CD4-positive, alpha-beta T cell treated with Interleukin-15 for 4 hours (primary cell): ENCODE measurements around the gene LRRC8C.
"Not testable (repeated sequence)": the region's sequence is repeated elsewhere in the genome, so short reads cannot be mapped to it uniquely, and the experiment has no call there.

ENCODE experiments used
- DNase-seq: peaks from one replicate; pipeline ENCODE4 v3.0.0-alpha.2; 2020; ENCODE audit warnings: low spot score

LRRC8C gene

GRCh38 chr1:89704014-89704413 is 71.1 kb downstream of the LRRC8C start:
- DNase-seq, result no peak

- not testable (repeated sequence) for DNase-seq
These were observed 72.0 kb downstream of the LRRC8C start for GRCh38 chr1:89704885-89705284.

GRCh38 chr1:89705901-89706699 is 73.2 kb downstream of the LRRC8C start:
- no peak for DNase-seq

- DNase-seq, result no peak
These were observed 73.7 kb downstream of the LRRC8C start for GRCh38 chr1:89706700-89707012.

- no peak for DNase-seq
These were observed 75.9 kb downstream of the LRRC8C start for GRCh38 chr1:89708751-89709375.

- DNase-seq, result no peak
These were observed 77.7 kb downstream of the LRRC8C start for GRCh38 chr1:89710498-89711139.

GRCh38 chr1:89711140-89711778 is 78.3 kb downstream of the LRRC8C start:
- DNase-seq, result no peak

- no peak for DNase-seq
These were observed 79.5 kb downstream of the LRRC8C start for GRCh38 chr1:89712420-89712819.

- DNase-seq, result no peak
These were observed 82.8 kb downstream of the LRRC8C start for GRCh38 chr1:89715677-89716076.

GRCh38 chr1:89719502-89720306 is 86.8 kb downstream of the LRRC8C start:
- DNase-seq, result peak; percentile 69

- no peak for DNase-seq
These were observed 87.9 kb downstream of the LRRC8C start for GRCh38 chr1:89720839-89721238.

- peak; percentile 78 for DNase-seq
These were observed 88.4 kb downstream of the LRRC8C start for GRCh38 chr1:89721351-89721750.

- no peak for DNase-seq
These were observed 90.2 kb downstream of the LRRC8C start for GRCh38 chr1:89723144-89723543.

GRCh38 chr1:89723863-89724262 is 90.9 kb downstream of the LRRC8C start:
- no peak for DNase-seq

GRCh38 chr1:89724369-89725010 is 91.6 kb downstream of the LRRC8C start:
- peak; percentile 64 for DNase-seq

- no peak for DNase-seq
These were observed 92.1 kb downstream of the LRRC8C start for GRCh38 chr1:89725011-89725370.

GRCh38 chr1:89725631-89726030 is 92.7 kb downstream of the LRRC8C start:
- no peak for DNase-seq

- DNase-seq, result no peak
These were observed 94.8 kb downstream of the LRRC8C start for GRCh38 chr1:89727517-89728312.

- no peak for DNase-seq
These were observed 95.5 kb downstream of the LRRC8C start for GRCh38 chr1:89728381-89728780.

GRCh38 chr1:89732206-89732605 is 99.3 kb downstream of the LRRC8C start:
- no peak for DNase-seq
